HCT116 (cell line): ENCODE data around the gene FAF2.

Experiments used
- ATF3 ChIP-seq: IDR thresholded peaks from 2 replicates; pipeline ENCODE4 v1.6.1; 2012
- CTCF ChIP-seq, 3 experiments: fragments of 200-600 bp in 1 of 3; sonication (generic) in 1 of 3; IDR thresholded peaks in 2 of 3; conservative IDR thresholded peaks in 1 of 3; 2 replicates each; pipeline ENCODE4 v1.5.1; 2012 to 2017; ENCODE audit warnings: low read depth in 2 of 3, low read length in 2 of 3, antibody characterized with exemption in 1 of 3, borderline replicate concordance in 1 of 3, control low read depth in 1 of 3, mild to moderate bottlenecking in 1 of 3, mixed read lengths in 1 of 3, mixed run types in 1 of 3, moderate library complexity in 1 of 3; ENCODE audit not compliant: insufficient read depth in 1 of 3
- FOSL1 ChIP-seq: IDR thresholded peaks from 2 replicates; pipeline ENCODE4 v1.6.1; 2012; ENCODE audit warnings: low read depth
- MAX ChIP-seq: IDR thresholded peaks from 2 replicates; pipeline ENCODE4 v1.6.1; 2012
- POLR2A ChIP-seq: IDR thresholded peaks from 2 replicates; pipeline ENCODE4 v1.7.0; 2011; ENCODE audit warnings: borderline replicate concordance; ENCODE audit not compliant: insufficient read depth, insufficient read length; ENCODE audit errors: extremely low read depth
- SRF ChIP-seq: IDR thresholded peaks from 2 replicates; pipeline ENCODE4 v1.6.1; 2012; ENCODE audit warnings: low read depth
- YY1 ChIP-seq: IDR thresholded peaks from 2 replicates; pipeline ENCODE4 v1.6.1; 2011; ENCODE audit warnings: low read length, low read depth, moderate library complexity, mild to moderate bottlenecking; ENCODE audit not compliant: insufficient replicate concordance; ENCODE audit errors: extremely low read depth
- TF ChIP-seq, protein P1 (sequence below): IDR thresholded peaks from 2 replicates; pipeline ENCODE4 v1.6.1; 2012; ENCODE audit warnings: low read depth

- TF ChIP-seq CTCF (IDR thresholded peaks at IDR 0.05 in 2 of 3, conservative IDR thresholded peaks at IDR 0.05 in 1 of 3; ENCODE audit: borderline replicate concordance in 1 of 3, insufficient read depth in 1 of 3, low read depth in 2 of 3, low read length in 2 of 3), result no peak
- no peak for TF ChIP-seq YY1
- no peak for TF ChIP-seq POLR2A
- no peak for TF ChIP-seq ATF3
- TF ChIP-seq, protein P1, sequence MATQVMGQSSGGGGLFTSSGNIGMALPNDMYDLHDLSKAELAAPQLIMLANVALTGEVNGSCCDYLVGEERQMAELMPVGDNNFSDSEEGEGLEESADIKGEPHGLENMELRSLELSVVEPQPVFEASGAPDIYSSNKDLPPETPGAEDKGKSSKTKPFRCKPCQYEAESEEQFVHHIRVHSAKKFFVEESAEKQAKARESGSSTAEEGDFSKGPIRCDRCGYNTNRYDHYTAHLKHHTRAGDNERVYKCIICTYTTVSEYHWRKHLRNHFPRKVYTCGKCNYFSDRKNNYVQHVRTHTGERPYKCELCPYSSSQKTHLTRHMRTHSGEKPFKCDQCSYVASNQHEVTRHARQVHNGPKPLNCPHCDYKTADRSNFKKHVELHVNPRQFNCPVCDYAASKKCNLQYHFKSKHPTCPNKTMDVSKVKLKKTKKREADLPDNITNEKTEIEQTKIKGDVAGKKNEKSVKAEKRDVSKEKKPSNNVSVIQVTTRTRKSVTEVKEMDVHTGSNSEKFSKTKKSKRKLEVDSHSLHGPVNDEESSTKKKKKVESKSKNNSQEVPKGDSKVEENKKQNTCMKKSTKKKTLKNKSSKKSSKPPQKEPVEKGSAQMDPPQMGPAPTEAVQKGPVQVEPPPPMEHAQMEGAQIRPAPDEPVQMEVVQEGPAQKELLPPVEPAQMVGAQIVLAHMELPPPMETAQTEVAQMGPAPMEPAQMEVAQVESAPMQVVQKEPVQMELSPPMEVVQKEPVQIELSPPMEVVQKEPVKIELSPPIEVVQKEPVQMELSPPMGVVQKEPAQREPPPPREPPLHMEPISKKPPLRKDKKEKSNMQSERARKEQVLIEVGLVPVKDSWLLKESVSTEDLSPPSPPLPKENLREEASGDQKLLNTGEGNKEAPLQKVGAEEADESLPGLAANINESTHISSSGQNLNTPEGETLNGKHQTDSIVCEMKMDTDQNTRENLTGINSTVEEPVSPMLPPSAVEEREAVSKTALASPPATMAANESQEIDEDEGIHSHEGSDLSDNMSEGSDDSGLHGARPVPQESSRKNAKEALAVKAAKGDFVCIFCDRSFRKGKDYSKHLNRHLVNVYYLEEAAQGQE, result no peak
- TF ChIP-seq MAX, result no peak
- no peak for TF ChIP-seq SRF
- no peak for TF ChIP-seq FOSL1
Measured at GRCh38 chr5:176535664-176536131, 87.5 kb downstream of the FAF2 start.
